Stimulated activated CD8-positive, alpha-beta memory T cell treated with anti-CD3 and anti-CD28 coated beads, Interleukin-15, amount 100 ng/mL, for 48 hours (primary cell): ENCODE measurements around the gene SIGMAR1.

Experiments
- DNase-seq, 2 donors: peaks; one replicate each; pipeline ENCODE4 v3.0.0-alpha.2; 2020; ENCODE audit warnings: low read depth in 2 of 2

The SIGMAR1 gene

GRCh38 chr9:34637356-34638137 is at the start of gene SIGMAR1:
Gene SIGMAR1 (minus strand): TSS chr9:34637787. CDS start chr9:34637697, 90 bp downstream.
- DNase-seq: peak; percentile 86 to 87

DNA sequence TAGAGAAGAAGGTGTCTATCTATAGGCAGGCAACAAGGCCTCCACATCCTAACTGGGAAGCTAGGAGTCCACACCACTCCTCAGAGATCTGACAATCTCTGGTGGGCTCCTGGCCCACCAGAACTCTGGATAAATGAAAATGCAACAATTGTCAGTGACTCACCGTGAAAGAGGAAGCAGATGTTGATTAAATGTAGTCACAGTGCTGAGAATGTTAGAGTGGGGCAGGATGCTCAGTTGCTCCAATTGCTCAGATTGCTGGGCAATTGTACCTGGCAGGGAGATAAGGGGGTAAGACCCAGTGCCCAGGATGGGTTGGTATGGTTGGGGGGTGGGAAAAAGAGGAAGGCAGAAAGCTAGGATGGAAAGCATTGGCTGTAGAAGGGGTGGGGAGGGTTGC is 49.1 kb upstream of the SIGMAR1 start:
- no peak for DNase-seq

GRCh38 chr9:34686231-34686630 is 48.6 kb upstream of the SIGMAR1 start:
- no peak for DNase-seq

GRCh38 chr9:34685591-34685990 is 48.0 kb upstream of the SIGMAR1 start:
- DNase-seq: no peak

DNA sequence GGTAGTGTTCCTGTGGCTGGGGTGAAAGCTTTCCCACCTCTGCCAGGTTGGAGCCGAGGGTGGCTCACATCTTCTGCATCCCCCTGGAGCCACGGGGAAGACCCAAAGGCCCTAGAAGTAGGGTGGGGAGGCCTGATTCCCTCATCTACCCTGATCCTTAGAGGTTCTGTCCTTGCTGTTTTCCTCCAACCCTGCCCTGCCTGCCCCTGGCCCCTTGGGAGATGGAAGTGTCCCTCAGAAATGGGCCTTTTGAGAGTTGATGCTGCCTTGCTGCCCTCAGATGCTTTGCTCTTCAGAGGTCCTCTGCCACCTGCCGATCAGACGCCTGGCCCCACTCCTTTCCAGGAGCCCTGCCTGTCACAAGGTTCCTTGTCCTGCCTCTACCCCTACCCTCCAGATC is 47.2 kb upstream of the SIGMAR1 start:
- no peak for DNase-seq

DNA sequence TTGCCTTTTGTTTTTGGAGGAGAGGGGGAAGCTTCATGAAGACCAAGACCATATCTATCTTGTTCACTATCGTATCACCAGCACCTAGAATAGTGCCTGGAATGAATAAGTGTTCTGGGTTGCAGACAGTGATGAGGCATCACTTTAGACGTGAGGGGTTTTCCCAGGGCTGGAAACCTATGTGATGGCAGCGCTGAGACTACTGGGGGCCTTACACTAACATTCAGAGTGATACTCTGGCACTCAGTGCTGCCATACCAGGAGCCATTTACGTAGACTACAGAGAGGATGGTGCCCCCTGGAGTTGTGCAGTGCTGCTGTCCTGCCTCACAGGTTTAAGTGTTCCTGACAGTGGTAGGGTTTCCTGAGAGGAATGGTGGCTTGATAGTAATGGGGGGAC is 46.6 kb upstream of the SIGMAR1 start:
- no peak for DNase-seq

- no peak for DNase-seq
Measured at GRCh38 chr9:34675869-34676268, 38.3 kb upstream of the SIGMAR1 start.

- peak; percentile 37 to 50 for DNase-seq
Measured at GRCh38 chr9:34675048-34675714, 37.6 kb upstream of the SIGMAR1 start.

DNA sequence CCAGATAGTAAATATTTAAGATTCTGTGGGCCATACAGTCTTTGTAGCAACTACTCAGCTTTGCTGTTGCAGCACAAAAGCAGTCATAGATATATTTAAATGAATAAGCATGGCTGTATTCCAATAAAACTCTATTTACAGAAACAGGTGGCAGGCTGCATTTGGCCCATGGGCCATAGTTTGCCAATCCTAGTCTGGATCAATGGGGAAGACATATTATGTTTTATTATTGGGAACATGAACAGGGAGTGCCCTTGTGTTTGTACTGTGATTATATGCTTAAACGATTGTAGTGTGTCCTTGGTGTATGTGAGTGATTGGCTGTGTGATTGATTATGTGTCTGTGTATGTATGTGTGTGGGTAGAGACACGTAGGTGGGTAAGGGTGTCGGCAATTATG is 36.9 kb upstream of the SIGMAR1 start:
- no peak for DNase-seq

GRCh38 chr9:34671307-34671706 is 33.7 kb upstream of the SIGMAR1 start:
- DNase-seq: no peak

- no peak for DNase-seq
Measured at GRCh38 chr9:34669809-34670562, 32.4 kb upstream of the SIGMAR1 start.

DNA sequence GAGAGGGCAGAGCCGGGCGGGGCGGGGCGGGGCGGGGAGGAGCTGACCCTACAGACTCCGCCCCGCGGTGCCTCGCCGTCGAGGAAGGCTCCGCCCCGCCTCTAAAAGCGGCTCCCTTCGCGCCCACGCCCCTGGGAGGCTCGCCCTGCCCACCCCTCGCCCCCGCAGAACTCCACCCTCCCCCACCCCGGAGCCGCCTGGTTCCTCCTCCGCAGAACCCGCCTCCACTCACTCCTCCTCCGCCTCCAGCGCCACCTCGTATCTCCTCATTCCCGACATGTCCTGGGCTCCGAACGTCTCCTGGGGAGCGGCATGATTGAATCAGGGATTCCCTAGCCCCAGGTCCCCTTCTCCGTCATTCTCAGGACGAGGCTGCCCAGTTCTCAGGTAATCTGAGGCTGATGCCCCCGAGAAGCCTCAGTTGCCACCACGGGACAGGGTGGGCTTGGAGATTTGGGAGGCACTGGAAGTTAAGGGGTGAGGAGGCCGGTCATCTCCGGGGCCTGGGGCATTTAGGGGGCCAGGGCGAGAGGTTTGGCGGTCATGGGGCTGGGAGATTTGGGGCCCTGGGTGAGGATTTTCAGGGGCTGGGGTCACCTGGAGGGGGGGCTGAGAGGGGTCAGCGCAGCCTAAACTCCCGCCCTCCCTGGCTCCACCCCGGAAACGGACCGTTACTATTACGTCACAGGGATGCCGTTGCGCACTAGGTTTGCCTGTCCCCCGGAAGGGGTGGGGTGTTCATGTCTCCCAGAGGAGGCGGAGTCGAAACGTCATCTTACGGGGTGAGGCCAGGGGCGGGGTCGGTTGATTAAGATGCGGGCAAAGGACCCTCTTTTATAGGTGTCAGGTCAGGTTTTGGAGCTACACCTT is 28.0 kb upstream of the SIGMAR1 start:
- peak; percentile 65 to 78 for DNase-seq

DNA sequence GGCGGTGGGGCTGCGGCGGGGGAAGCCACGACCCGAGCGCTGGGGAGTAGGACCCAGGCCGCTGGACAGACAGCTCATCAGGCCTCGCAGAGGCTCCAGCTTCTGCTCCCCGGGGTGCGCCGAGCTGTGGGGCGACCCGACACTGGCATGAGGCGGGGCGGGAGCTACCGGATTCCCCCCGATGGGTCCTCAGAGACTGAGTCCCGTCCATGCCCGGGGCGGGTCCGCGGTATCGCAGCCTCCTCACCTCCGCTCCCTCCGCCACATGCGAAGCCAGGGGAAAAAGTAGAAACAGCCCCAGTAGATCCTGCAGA is 27.4 kb upstream of the SIGMAR1 start:
- DNase-seq: no peak

GRCh38 chr9:34664281-34665066 is 26.9 kb upstream of the SIGMAR1 start:
- DNase-seq: peak in 1 of 2 donors; percentile 56

GRCh38 chr9:34663303-34663605 is 25.7 kb upstream of the SIGMAR1 start:
- DNase-seq: no peak

DNA sequence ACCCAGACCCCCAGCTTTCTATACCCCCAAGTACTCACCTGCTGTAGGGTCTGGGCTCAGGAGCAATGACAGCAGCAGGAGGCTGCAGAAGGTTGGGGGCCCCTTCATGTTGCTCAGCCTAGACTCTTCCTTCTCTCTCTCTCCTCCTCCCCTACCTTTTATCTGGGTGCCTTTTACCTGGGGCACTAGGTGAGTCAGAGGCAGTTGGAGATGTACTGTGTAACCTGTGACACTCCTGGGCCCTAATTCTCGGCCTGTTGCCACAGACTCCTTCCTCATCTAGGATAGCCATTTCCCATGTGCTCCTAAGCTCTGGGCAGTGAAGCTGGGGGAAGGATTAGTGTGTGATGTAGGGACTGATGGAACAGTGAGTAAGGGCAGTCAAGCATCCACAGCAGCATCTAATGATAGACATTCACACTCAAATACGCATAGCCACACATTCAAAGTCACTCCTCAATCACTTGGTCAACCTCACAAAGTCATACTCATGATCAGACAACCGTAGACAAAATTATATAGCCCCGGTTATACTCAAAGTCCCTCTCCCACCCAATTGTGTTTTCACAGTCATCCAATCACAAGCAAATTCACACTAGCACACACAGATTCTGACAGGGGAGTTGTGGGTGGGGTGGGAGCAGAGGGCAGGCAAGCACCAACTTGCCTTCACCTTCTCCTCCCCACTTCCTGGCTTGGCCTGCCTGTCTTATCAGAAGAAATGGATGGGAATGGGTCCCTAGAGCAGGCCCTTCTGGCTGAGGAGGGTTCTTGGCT is 25.1 kb upstream of the SIGMAR1 start, which contains the start of gene CCL27:
TSS of gene CCL27 (minus strand) at position 132 of the 777 bp plus-strand sequence. CDS start at position 108, 24 bp downstream.
- no peak for DNase-seq

GRCh38 chr9:34659592-34660253 is 22.1 kb upstream of the SIGMAR1 start:
- DNase-seq: no peak

DNA sequence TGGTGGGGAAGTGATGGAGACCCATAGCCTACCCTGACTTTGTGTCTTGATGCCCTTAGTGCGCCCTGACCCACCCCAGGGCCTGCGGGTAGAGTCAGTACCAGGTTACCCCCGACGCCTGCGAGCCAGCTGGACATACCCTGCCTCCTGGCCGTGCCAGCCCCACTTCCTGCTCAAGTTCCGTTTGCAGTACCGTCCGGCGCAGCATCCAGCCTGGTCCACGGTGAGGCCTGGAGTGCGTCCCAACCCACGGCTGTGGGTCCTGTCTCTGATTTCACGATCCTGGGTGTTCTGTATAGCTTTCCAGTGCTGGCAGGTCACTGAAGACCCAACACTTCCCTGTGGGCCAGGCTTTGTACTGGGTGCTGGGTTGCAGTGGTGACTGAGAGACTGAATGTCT is 20.9 kb upstream of the SIGMAR1 start:
- DNase-seq: no peak

GRCh38 chr9:34656992-34657391 is 19.4 kb upstream of the SIGMAR1 start:
- DNase-seq: no peak

DNA sequence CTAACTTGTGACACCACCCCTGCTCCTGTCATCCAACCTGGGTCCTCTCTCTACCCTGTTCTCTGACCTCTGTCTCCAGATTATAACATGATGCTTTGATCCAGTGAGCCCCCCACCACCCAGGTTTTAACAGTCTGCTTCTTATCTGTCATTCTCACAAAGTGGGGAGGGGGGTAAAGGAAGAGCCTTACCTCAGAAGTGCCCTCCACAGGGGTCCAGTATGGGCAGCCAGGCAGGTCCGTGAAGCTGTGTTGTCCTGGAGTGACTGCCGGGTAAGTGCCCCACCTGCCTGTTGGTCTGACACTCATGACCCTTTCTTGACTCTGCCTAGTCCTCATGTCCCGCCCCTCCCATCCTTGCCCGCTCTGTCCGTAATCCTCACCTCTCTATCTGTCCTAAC is 17.8 kb upstream of the SIGMAR1 start:
- DNase-seq: no peak
